Germinal center (tissue), 1 donor: Measurements from ENCODE around the gene DHX35.

Source experiments
- DNase-seq: peaks from one replicate; pipeline ENCODE4 v3.0.0; 2012; ENCODE audit warnings: mixed read lengths, low spot score

The DHX35 gene

GRCh38 chr20:39066471-39067242, 104.5 kb downstream of the DHX35 start:
- no peak for DNase-seq

DNA sequence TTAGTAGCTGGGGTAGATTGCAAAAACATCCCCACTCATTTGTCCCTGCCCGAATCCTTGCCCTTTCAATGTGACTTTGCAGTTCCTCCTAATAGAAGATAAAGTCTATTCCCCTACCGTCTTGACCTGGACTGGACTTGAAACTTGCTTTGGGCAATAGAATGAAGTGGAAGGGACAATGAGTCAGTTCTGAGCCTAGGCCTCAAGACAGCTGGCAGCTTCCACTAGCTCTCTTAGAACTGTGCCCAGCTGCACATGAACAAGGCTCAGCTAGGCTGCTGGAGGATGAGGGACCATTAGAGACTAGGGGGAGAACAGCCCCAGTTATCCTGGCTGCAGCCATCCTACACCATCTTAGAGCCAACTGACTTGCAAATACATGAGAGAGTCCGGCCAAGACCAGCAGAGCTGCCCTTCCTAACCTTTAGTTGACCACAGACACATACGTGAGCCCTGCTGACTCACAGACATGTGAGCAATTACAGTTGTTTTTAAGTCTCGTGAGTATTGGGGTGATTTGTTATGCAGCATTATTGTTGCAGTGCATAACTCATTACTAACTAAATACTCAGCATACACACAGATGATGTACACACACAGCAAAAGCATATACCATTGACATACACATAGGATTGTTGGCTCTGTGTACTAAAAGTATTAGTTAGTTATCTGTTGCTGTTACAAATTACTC, 105.5 kb downstream of the DHX35 start:
- no peak for DNase-seq

DNA sequence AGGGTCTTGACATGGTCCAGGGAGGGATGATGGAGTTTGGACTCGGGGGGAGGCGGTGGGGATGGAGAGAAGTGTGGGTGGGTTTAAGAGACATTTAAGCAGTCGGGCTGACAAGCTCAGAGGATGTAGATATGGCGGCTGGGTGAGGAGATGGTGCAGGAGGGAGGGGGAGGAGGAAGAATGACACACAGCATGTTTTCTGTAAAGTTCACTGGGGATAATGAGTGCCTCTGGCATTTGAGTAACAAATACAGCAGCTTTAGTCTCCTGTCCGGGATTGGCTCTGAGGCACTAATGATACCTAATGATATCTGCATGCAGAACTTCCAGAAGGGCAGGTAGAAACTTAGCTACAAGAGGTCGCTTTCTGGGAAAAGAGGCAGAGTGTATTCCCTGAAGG, 107.8 kb downstream of the DHX35 start:
- DNase-seq: no peak

GRCh38 chr20:39070484-39071231, 108.5 kb downstream of the DHX35 start:
- no peak for DNase-seq

DNA sequence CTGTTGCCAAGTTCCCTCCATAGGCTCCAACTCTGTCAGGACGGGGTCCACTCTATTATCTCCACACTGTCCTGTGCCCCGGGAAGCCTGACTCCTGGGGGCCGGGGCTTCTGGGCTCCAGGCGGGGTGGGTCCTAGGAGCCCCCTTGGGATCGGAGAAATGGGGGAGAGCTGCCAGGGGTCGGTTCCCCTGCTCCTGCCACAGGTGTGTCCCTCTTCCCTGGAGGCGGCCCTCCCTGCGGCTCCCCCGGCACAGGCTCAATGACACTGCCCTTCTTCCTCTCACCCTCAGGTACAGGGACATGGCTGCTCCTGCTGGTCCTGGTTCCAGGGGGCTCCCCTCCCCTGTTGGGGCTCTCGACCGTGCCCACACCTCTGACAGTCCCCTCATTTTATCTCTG, 110.0 kb downstream of the DHX35 start:
- no peak for DNase-seq

- DNase-seq: no peak
These were observed 110.5 kb downstream of the DHX35 start for GRCh38 chr20:39072653-39073052.

- DNase-seq: no peak
These were observed 113.6 kb downstream of the DHX35 start for GRCh38 chr20:39075731-39076130.

DNA sequence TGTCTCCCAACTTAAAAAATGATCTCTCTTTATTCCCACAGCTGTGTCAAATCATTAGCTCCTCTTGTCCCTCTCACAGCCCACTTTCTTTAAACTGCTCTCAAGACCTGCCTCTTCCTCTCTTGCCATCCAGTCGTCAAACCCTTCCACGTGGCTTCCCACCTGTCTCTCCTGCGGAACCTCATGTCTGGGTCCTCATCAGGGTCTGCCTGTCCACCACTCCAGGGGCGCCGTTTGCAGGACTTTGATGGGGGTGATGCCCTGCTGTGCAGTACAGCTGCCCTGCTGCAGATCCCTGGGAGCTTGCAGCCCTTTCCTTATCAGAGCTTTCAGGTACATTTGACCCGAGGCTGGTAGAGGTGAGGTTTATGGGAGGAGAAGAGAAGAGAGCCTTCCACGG, 114.8 kb downstream of the DHX35 start:
- DNase-seq: no peak

GRCh38 chr20:39080326-39080725, 118.2 kb downstream of the DHX35 start:
- no peak for DNase-seq

- DNase-seq: peak; percentile 76
These were observed 119.1 kb downstream of the DHX35 start for GRCh38 chr20:39081255-39081654.

GRCh38 chr20:39082622-39083398, 120.7 kb downstream of the DHX35 start:
- no peak for DNase-seq

DNA sequence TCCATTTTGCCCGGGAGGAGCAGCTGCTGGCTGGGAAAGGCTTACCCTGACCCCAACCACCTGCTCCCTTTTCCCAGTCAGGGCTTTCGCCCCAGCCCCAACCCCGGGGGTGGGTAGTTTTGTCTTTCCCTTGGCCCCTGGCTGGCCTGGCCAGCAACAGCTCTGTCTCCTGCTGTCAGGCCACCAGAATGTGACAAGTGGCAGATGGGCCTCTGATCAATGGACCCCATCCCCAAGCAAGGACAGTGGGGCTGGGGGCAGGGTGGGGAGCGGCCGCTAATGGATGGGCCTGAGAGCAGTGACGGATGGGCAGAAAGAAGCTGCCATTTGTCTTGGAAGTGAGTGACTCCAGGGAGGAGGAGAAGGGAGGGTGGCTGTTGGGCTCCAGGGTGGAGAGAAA, 121.6 kb downstream of the DHX35 start:
- no peak for DNase-seq

DNA sequence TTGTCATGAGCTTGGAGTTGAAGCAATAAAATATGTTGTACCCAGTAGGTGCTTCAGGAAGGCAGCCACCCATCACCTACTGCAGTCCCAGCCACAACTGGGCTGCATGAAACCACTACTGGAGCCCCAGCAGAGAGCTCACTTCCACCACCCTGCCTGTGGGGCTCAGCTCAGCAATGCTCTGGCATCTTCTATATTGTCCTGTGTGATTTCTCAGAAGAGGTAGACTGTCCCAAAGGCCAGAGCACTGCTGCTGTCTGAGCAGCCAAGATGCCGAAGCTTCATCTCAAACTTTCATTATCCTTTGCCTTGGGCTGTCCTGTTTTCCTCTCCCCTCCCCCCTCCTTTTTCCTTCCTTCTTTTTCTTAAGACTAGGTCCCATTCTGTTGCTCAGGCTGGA, 126.9 kb downstream of the DHX35 start:
- DNase-seq: no peak
